OCI-LY7 (cell line): ENCODE data around the gene ERCC2. TPM values are rescaled to one million over a fixed set of nuclear protein-coding genes. Genes with fewer than 3 reads are reported as not detected.
"Not testable (repeated sequence)": the region's sequence is repeated elsewhere in the genome, so short reads cannot be mapped to it uniquely, and the experiment has no call there.

ENCODE experiments used
- BruUV-seq: library from RNA; stranded (reverse); fragments of 400-500 nt; replicated peaks from 2 replicates; lab custom pipeline; 2021; lab: Mats Ljungman, UMichigan
- CTCF ChIA-PET: fragments of 300-600 bp; sonication (Branson Sonifier 250); formaldehyde crosslinking; loops from one replicate; lab custom pipeline; 2022; ENCODE audit warnings: antibody characterized with exemption; ENCODE audit not compliant: unreplicated experiment; lab: Charles Lee
- POLR2A ChIA-PET: fragments of 300-600 bp; sonication (Branson Sonifier 250); formaldehyde crosslinking; loops from one replicate; lab custom pipeline; 2022; ENCODE audit warnings: antibody characterized with exemption; lab: Charles Lee
- DNase-seq: peaks from one replicate; pipeline ENCODE4 v3.0.0-alpha.2; 2015; ENCODE audit warnings: low spot score
- H2AFZ ChIP-seq: fragments of 200-600 bp; sonication (generic), shearing (Covaris generic); 2 replicates; pipeline ENCODE4 v1.6.1; 2014; ENCODE audit warnings: mild to moderate bottlenecking, antibody characterized with exemption, low read length, moderate library complexity
- H3K27ac ChIP-seq: fragments of 200-600 bp; sonication (generic); 2 replicates; pipeline ENCODE4 v1.5.1; 2014; ENCODE audit warnings: mixed run types, low read depth, mild to moderate bottlenecking, moderate library complexity, low read length, inconsistent platforms; ENCODE audit not compliant: poor library complexity, severe bottlenecking
- H3K36me3 ChIP-seq: fragments of 200-600 bp; sonication (generic); 2 replicates; pipeline ENCODE4 v1.6.1; 2014; ENCODE audit warnings: mild to moderate bottlenecking, antibody characterized with exemption, low read length, moderate library complexity, mixed read lengths; ENCODE audit not compliant: insufficient read depth
- H3K4me1 ChIP-seq: fragments of 200-600 bp; sonication (generic); 2 replicates; pipeline ENCODE4 v1.5.1; 2014; ENCODE audit warnings: mild to moderate bottlenecking, low read length; ENCODE audit not compliant: insufficient read depth, poor library complexity, severe bottlenecking
- H3K4me2 ChIP-seq: fragments of 200-600 bp; sonication (generic); 2 replicates; pipeline ENCODE4 v1.6.1; 2014; ENCODE audit warnings: mild to moderate bottlenecking, low read length
- H3K4me3 ChIP-seq: fragments of 200-600 bp; sonication (generic); 2 replicates; pipeline ENCODE4 v1.5.1; 2014; ENCODE audit warnings: mild to moderate bottlenecking, low read depth, low read length; ENCODE audit not compliant: poor library complexity, severe bottlenecking
- H3K79me2 ChIP-seq: fragments of 200-600 bp; sonication (generic); 2 replicates; pipeline ENCODE4 v1.6.1; 2016; ENCODE audit warnings: low read depth, mild to moderate bottlenecking, low read length, moderate library complexity, mixed read lengths; ENCODE audit not compliant: insufficient read depth
- H3K9me2 ChIP-seq: fragments of 200-600 bp; sonication (generic); 2 replicates; pipeline ENCODE4 v1.6.1; 2016; ENCODE audit warnings: mild to moderate bottlenecking, low read length, mixed read lengths; ENCODE audit not compliant: insufficient read depth
- H3K9me3 ChIP-seq: fragments of 200-600 bp; sonication (generic); 2 replicates; pipeline ENCODE4 v1.6.1; 2014; ENCODE audit warnings: mild to moderate bottlenecking, mixed run types, low read length, mixed read lengths
- H4K20me1 ChIP-seq: fragments of 200-600 bp; sonication (generic); 2 replicates; pipeline ENCODE4 v1.6.1; 2014; ENCODE audit warnings: mild to moderate bottlenecking, antibody characterized with exemption, low read length, moderate library complexity, mixed read lengths; ENCODE audit not compliant: insufficient read depth
- EZH2phosphoT487 ChIP-seq: fragments of 200-600 bp; sonication (generic); IDR thresholded peaks from 2 replicates; pipeline ENCODE4 v1.6.1; 2018; ENCODE audit warnings: low read depth, borderline replicate concordance, mild to moderate bottlenecking, mixed run types, antibody characterized with exemption, low read length, moderate library complexity, mixed read lengths
- intact Hi-C: fragments of 100-400 bp; cut with micrococcal nuclease; formaldehyde crosslinking; loops from one replicate; pipeline ENCODE4 v1.10.0; 2022; ENCODE audit not compliant: unreplicated experiment
- total RNA-seq, 2 experiments: library from RNA; depleted of rRNA in 1 of 2; stranded (reverse); fragments of >200 nt in 1 of 2; shearing (Covaris generic) in 1 of 2; gene quantifications; 2 replicates each; pipeline ENCODE4 v1.2.3, GENCODE V29; 2014 to 2022
- TF ChIP-seq, protein P1 (sequence below): fragments of 200-600 bp; sonication (generic); conservative IDR thresholded peaks from 2 replicates; pipeline ENCODE4 v1.5.1; 2014; ENCODE audit warnings: mild to moderate bottlenecking, antibody characterized with exemption, low read length, moderate library complexity, mixed read lengths

The ERCC2 gene
- total RNA-seq, 2 experiments from 2014 or later: 21.0 to 24.4 TPM

DNA sequence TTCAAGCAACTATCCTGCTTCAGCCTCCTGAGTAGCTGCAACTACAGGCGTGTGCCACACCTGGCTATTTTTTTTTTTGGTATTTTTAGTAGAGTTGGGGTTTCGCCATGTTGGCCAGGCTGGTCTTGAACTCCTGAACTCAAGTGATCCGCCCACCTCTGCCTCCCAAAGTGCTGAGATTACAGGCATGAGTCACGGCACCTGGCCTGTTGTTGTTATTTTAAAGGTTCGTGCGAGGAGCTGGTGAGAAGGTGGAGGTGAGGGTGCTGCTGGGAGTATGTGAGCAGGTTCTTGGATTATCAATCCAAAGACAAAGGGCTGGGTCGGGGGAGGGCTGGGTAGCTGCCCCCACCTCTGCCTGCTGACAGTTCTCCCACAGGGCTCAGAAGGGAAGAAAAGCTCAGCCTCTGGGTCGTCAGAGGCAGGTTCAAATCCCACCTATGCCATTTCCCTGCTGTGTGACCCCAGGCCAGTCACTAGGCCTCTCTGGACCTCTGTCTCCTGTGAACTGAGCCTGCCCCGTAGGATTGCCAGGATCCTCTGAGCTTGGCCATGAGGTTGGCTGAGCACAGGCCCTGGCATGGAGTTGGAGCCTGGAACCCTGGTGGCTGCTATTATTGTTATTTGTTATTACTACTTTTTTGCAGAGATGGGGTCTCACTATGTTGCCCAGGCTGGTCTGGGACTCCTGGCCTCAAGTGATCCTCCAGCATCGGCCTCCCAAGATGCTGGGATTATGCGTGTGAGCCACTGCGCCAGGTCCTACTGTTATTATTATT, 49.2 kb downstream of the ERCC2 start:
- TF ChIP-seq, protein P1, sequence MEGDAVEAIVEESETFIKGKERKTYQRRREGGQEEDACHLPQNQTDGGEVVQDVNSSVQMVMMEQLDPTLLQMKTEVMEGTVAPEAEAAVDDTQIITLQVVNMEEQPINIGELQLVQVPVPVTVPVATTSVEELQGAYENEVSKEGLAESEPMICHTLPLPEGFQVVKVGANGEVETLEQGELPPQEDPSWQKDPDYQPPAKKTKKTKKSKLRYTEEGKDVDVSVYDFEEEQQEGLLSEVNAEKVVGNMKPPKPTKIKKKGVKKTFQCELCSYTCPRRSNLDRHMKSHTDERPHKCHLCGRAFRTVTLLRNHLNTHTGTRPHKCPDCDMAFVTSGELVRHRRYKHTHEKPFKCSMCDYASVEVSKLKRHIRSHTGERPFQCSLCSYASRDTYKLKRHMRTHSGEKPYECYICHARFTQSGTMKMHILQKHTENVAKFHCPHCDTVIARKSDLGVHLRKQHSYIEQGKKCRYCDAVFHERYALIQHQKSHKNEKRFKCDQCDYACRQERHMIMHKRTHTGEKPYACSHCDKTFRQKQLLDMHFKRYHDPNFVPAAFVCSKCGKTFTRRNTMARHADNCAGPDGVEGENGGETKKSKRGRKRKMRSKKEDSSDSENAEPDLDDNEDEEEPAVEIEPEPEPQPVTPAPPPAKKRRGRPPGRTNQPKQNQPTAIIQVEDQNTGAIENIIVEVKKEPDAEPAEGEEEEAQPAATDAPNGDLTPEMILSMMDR: no peak
- TF ChIP-seq EZH2phosphoT487: no peak
- Histone ChIP-seq H3K4me2 (no peak overlapping the region), H3K9me2 (no peaks in the 10 kb centered on the region), H3K4me3 (no peak overlapping the region), H4K20me1 (no peaks in the 10 kb centered on the region), H3K79me2 (no peaks in the 10 kb centered on the region), H3K27ac (no peak overlapping the region), H3K36me3 (no peaks in the 10 kb centered on the region), H2AFZ (no peak overlapping the region), H3K9me3 (no peaks in the 10 kb centered on the region), H3K4me1 (peaks cover 7% of the 10 kb centered on the region)
- ChIA-PET POLR2A (no interaction called here), CTCF (no interaction called here)
- no TSS peak for BruUV-seq
- intact Hi-C loops: no loop called here
- DNase-seq: no peak

DNA sequence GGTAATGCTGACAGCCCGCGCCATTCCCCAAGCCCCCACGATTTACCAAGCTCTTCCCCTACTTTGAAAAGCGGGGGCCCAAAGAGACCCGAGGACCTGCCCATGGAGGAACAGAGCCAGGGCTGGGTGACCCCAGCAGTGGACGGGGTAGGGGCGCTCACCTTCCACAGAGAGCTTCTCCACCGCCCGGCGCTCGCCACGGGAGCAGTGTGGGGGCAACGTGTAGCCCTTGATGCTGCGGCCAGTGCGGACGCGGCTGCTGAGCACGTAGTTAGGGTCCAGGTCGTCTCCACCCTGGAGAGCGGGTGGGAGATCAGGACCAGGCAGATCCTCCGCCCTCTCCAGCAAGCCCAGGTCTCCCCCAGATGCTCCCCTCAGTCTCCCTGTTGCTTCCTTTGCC, 55.1 kb downstream of the ERCC2 start:
- no peak overlapping the region for H3K4me2 ChIP-seq
- H3K4me3 ChIP-seq: no peak overlapping the region
- no peak for DNase-seq
- no peak for TF ChIP-seq EZH2phosphoT487
- TF ChIP-seq, protein P1: no peak
- intact Hi-C loops: no loop called here
- H3K36me3 ChIP-seq: no peaks in the 10 kb centered on the region
- BruUV-seq: no TSS peak
- H2AFZ ChIP-seq: no peak overlapping the region
- no peaks in the 10 kb centered on the region for H4K20me1 ChIP-seq
- ChIA-PET POLR2A (no interaction called here), CTCF (no interaction called here)
- no peaks in the 10 kb centered on the region for H3K9me3 ChIP-seq
- no peak overlapping the region for H3K27ac ChIP-seq
- H3K79me2 ChIP-seq: no peaks in the 10 kb centered on the region
- no peaks in the 10 kb centered on the region for H3K4me1 ChIP-seq
- no peaks in the 10 kb centered on the region for H3K9me2 ChIP-seq

DNA sequence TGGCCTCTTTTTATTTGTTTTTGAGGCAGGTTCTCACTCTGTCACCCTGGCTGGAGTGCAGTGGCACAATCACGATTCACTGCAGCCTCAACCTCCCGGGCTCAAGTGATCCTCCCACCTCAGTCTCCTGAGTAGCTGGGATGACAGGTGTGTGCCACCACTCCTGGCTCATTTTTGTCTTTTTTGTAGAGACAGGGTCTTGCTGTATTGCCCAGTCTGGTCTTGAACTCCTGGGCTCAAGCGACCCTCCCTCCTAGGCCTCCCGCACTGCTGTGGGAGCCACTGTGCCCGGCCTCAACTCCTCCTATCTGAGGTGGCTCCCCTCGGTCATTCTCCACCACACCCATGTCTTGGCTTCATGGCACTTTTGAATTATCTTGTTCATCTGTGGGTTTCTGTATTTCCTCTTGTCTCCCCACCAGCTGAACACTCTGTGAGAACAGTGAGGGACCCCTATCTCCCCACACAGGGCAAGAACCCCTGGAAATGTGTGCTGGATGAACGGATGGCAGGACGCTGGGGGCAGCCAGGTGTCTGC, 55.6 kb downstream of the ERCC2 start:
- no peaks in the 10 kb centered on the region for H3K4me1 ChIP-seq
- ChIA-PET CTCF (no interaction called here), POLR2A (no interaction called here)
- no peak overlapping the region for H3K4me2 ChIP-seq
- H3K9me3 ChIP-seq: no peaks in the 10 kb centered on the region
- no peak for DNase-seq
- H3K79me2 ChIP-seq: no peaks in the 10 kb centered on the region
- no TSS peak for BruUV-seq
- H2AFZ ChIP-seq: no peak overlapping the region
- H3K9me2 ChIP-seq: no peaks in the 10 kb centered on the region
- H4K20me1 ChIP-seq: no peaks in the 10 kb centered on the region
- H3K4me3 ChIP-seq: no peak overlapping the region
- no peak for TF ChIP-seq EZH2phosphoT487
- no peaks in the 10 kb centered on the region for H3K36me3 ChIP-seq
- no peak overlapping the region for H3K27ac ChIP-seq
- intact Hi-C loops: no loop called here

DNA sequence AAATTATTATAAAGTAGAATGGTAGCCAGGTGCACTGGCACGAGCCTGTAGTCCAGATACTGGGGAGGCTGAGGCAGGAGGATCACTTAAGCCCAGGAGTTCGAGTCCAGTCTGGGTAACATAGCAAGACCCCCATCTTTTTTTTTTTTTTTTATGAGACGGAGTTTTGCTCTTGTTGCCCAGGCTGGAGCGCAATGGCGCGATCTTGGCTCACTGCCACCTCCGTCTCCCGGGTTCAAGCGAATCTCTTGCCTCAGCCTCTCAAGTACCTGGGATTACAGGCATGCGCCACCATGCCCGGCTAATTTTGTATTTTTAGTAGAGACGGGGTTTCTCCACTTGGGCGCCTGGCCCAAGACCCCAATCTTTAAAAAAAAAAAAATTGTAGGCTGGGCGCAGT, 58.1 kb downstream of the ERCC2 start:
- H4K20me1 ChIP-seq, H3K4me3 ChIP-seq, H3K4me2 ChIP-seq, intact Hi-C loops, H3K27ac ChIP-seq, DNase-seq, H3K79me2 ChIP-seq, CTCF ChIA-PET, H3K9me3 ChIP-seq, H3K4me1 ChIP-seq, BruUV-seq, H3K36me3 ChIP-seq, H2AFZ ChIP-seq, H3K9me2 ChIP-seq: not testable (repeated sequence)
- POLR2A ChIA-PET: interaction anchor here (0.5 kb wide), 1 partner anchor 13 kb away, joined by 4 read pairs; no protein-coding TSS in a partner anchor
